GM03348 (cell line): ENCODE measurements around the gene SEMA7A.
"Not testable (repeated sequence)": the region's sequence is repeated elsewhere in the genome, so short reads cannot be mapped to it uniquely, and the experiment has no call there.

Experiments
- DNase-seq: peaks from one replicate; pipeline ENCODE4 v3.0.0; 2012; ENCODE audit warnings: low spot score

SEMA7A gene

DNA sequence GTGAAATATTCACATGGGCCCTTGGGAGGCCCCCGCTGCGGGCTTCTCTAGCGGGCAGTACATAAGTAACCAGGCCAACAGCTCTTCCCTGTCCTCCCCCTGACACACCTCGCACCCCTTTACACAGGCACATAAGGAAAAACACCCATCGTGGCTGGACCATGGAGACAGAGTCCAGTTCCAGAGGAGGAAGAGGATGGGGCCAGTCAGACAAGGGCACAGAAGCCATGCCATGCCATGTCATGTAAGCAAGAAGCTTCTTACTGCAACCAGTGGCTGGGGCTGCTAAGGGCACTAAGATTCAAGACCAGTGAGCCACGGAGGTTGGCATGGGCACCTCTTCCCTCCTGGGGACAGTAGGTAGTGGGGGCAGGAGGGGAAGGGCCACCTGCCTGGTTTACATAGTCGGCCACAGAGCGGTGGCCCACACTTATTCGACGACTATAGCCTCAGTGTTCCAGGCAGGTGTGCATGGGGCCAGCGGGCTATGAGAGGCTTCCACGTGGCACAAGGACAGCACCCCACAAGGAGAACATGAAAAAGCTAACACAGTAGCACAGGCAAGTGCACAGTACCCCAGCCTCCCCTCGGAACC is 60.6 kb downstream of the SEMA7A start:
- DNase-seq = no peak

DNA sequence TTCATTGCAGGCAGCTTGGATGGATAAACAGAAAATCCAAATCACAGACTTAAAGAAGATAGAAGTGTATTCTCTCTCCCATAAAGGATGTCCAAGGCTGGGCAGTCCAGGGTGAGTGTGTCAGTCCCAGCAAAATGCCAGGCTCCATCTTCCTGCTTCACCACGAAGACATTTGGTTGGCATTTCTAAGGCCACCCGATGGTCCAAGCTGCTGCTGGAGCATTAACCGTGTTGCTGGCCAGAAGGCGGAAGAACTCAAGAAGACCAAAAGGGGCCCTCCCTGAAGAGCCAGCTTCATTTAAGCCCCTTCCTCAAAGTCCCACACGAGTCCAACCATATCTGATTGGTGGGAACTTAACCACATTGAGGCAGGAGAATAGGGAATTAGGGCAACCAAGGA is 63.3 kb downstream of the SEMA7A start:
- no peak for DNase-seq

DNA sequence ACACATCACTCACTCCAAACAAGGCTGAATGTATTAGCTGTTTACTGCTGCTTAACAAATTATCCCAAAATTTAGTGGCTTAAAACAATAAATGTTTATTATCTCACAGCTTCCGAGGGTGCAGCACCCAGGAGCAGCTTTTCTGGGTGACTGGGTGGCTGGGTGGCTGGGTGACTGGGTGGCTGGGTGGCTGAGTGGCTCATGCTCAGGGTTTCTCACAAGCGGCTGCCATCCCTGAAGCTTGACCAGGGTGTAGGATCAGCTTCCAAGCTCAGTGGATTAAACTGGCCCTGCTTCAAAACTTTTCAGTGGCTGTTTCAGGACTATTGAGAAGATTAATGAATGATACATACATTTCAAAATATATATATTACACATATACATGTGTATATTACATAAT is 64.0 kb downstream of the SEMA7A start:
- no peak for DNase-seq

DNA sequence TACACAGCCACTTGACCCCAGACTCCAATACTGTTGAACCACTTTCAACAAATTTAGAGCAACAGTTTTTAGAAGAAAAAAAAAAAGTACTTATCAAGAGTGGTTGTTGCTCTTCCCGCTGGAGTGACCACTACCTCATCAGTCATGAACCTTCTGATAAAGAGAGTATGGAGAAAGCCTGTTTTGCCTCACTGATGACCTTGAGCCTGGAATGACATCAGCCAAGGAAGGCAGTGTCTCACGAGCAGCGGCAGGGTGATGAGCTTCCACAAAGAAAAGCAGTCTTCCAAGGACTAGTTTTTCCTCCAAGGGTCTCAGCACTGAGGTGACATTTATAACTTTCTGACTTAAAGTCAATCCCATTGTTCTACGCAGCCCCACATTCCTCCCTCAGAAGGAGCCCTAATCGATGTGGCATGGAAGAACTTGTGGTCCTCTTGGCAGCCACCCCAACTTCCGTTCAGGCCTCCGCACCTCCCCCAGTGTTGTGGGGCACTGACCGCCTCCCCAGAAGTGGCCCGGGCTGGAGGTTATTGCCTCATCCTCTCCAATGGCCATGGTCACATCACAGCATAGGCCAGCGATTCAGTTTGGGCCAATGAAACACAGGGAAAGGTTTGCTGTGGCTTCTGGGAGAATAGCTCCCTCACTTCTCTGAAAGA is 64.5 kb downstream of the SEMA7A start:
- no peak for DNase-seq

DNA sequence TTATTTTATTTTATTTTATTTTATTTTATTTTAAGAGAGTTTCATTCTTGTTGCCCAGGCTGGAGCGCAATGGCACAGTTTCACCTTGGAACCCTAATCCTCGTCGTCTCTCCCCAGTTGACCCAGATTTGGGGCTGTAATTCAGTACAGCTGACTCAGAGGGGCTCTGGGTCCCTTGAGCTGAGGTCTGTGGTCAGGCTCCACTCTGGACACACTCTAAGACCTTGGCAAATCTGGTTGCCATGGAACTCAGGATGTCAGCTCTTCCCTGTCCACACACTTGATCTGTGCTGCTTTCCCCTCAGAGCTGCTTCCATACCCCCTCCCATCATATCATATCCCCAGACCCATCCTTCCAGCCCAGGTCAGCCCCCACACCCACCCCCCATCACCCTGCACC is 65.6 kb downstream of the SEMA7A start:
- DNase-seq = no peak

DNA sequence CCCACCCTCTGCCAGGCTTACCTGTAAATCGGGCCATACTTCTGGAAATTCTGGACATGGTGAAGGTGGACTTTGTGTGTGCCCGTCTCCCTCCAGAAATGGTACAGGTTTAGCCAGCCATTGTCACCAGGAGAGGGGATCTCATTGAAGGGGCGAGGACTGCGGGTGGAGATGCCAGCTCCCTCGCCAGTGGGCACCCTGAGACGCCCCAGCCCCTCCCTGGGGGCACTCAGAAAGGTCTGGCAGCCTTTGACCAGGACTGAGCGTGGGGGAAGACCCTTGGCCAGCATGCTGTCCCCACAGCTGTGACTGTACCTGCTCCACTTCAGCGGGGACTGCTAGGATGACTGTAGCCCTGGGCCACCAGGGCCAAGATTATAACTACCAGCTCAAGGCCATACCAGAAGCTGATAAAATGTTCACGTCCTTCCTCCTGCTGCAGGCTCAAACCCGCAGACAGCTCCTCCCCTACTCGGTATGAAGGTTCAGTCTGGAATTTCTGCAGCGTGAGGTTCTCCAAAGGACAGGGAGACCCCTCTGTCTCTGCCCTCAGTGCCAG is 66.4 kb downstream of the SEMA7A start, which contains the start of gene CYP11A1:
TSS of gene CYP11A1 (minus strand) at position 351 of the 559 bp plus-strand sequence. CDS start at position 290, 61 bp downstream.
- DNase-seq = no peak

DNA sequence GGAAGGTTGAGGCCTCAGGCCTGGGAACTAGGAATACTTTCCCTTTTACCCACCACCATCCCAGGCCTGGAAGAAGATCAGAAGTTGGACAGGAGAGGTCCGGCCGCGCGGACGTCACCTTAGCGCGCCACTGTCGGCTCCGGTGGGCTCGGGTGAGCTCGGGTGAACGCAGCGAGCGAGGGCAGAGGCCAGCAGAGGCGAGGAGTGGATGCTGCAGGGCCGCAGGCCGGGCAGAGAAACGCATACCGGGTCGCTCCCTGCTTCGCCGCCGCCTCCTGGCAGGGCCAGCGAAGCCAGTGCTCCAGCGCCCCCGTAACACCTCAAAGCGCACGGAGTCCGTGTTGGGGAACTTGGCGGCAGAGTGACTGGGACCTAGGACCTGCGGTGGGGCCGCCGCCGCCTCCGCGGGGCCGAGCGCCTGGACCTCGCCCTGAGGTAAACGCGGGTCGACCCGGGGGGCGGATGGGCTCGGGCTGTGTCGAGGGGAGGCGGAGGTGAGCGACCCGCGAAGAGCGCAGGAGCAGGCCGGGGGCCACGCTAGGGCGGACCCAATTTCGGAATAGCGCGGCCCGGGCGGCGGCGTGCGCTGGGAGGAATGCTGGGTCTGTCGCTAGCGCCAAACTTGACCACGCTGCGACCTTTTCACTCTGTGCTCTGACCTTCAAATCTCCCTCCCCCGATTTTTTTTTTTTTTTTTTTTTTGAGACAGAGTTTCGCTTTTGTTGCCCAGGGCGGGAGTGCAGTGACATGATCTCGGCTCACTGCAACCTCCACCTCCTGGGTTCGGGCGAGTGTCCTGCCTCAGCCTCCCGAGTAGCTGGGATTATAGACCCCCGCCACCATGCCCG is 67.9 kb downstream of the SEMA7A start:
- DNase-seq = peak; percentile 74

DNA sequence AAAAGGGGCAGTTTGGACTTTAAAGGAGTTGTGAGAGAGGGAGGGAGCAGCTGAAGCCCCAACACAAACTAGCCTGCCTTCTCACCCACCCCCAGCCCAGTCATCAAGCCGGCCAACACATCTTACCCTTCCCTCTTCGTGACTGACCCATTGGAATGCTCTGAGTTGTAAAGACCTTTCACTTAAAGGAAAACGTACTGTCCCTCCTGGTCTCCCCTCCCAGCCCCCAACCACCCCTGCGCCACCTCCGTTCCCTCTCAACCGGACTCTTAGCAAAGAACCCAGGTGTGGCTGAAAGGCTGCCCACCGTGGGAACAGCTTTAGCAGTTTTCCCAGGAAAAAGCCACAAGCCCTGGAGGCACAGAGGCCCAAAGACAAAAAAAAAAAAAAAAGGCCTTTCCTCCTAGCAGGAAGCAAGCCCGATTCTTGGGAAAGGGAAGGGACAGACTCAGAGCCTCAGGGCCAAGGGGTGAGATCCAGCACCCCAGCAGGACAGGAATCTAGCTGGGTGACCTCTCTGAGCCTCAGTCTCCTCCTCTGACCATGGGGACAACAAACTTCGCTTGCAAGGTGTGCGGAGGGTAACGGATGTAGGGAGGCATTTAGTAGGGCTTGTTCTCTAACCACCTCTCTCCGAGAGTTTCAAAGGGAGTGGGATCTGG is 68.7 kb downstream of the SEMA7A start:
- no peak for DNase-seq

DNA sequence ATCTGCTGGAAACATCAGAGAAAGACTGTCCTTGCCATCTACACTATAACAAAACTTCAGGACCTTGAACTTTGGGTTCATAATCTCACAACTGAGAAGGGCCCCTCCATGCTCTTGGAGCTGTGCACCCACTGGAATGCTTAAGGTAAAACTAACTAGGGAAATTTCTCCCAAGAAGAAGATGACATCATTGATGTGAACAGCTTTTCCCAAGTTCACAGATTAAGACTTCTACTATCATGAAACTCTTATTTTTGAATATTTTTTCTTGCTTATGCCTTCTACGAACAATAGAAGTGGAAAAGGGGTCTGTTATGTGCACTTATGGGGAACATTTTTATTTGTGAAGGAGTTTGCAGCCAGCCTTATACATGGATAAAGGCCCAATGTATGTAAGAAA is 71.3 kb downstream of the SEMA7A start:
- DNase-seq = no peak

DNA sequence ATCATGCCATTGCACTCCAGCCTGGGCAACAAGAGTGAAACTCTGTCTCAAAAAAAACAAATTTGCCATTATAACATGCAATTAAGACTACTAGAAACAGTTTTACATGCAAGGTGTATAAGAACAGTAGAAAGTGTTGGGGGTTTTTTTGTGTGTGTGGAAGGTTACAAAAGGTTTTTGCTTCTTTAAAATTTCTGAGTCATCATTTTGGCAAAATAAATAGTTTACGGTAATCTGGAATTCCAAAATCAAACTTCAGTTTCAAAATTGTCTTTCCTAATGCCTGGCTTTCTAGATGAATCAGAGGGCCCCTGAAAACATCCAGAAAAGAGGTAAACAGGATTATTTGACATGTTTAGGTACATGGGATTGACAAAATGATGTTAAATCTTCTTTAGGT is 72.9 kb downstream of the SEMA7A start:
- DNase-seq = not testable (repeated sequence)

DNA sequence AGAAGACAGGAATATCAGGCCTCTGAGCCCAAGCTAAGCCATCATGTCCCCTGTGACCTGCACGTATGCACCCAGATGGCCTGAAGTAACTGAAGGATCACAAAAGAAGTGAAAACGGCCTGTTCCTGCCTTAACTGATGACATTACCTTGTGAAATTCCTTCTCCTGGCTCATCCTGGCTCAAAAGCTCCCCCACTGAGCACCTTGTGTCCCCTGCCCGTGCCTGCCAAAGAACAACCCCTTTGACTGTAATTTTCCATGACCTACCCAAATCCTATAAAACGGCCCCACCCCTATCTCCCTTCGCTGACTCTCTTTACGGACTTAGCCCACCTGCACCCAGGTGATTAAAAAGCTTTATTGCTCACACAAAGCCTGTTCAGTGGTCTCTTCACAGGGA is 74.4 kb downstream of the SEMA7A start:
- not testable (repeated sequence) for DNase-seq
